ENCODE results near the gene APBB1.
A peak's percentile ranks its signal among the peaks of the same experiment; 100 is the strongest.

Gene APBB1

GRCh38 chr11:6419009-6419631, at the start of gene APBB1:
Gene APBB1 (minus strand): TSS chr11:6419094. CDS start chr11:6411347, 7,747 bp downstream.
- DNase-seq (ENCODE audit: low spot score): peak; percentile 95

- DNase-seq (ENCODE audit: low spot score): no peak
Measured at GRCh38 chr11:6459099-6459450, 40.2 kb upstream of the APBB1 start.

DNA sequence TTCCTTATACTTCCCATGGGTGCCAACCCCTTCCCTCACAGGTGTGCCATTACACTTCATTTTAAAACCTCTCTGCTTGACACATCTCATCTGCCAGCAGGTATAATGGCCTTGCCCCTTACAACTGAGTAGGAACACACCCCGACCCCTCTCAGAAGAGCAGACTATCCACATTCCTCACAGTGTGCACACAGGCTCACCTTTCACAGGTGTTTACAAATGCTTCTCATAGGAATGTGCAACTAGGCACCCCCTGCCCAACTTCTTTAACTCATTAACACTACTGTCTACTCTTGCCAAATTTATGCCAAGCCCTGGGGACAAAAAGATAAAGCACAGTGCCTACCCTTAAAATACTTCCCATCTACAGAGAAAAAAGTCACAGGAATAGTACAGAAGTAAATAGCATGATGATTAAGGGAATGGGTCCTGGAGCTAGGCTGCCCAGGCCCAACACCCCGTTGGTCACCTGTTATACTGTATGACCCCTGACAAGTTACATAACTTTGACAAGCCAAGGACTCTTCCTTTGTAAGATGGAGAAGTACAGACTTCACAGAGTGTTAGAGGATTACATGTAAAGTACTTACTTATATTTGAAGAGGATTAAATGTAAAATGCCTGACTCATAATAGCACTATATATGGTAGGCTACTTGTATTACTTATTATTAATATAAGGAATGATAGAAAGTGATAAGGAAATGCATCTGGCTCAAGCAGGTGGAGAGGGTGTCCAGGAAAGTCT, 39.6 kb upstream of the APBB1 start:
- DNase-seq (ENCODE audit: low spot score): no peak

DNA sequence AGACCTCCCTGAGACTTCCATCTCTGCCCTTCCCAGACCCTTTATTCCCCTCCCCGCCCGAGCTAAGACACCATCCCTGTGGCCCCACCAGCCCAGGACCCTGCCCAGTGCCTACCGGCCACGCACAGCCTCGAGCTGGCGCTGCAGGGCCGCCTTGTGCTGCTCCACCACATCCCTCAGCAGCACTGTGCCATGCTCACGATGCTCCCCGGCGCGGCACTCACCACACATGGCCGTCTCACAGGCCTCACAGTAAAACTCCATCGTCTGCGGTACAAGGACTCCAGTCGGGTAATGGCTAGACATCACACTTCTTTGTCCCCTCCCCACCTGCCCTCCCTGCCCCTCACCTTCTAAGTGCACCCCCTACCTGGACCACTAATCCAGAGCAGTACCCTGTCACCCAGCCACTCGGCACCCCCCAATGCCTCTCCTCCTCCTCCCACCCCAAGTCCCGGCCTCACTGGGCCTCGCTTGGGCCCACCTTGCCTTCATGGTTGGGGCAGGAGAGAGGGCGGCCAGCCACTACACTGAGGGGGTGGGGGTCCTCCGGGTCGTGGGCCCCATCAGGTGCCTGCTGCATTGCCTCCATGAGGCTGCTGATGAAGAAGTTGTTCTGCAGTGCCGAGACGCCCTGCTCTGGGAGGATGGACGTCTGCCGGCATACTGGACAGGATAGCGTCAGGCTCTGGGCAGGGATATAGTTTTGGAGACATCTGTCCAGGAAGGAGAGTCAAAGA, 38.9 kb upstream of the APBB1 start:
- DNase-seq (ENCODE audit: low spot score): no peak

DNA sequence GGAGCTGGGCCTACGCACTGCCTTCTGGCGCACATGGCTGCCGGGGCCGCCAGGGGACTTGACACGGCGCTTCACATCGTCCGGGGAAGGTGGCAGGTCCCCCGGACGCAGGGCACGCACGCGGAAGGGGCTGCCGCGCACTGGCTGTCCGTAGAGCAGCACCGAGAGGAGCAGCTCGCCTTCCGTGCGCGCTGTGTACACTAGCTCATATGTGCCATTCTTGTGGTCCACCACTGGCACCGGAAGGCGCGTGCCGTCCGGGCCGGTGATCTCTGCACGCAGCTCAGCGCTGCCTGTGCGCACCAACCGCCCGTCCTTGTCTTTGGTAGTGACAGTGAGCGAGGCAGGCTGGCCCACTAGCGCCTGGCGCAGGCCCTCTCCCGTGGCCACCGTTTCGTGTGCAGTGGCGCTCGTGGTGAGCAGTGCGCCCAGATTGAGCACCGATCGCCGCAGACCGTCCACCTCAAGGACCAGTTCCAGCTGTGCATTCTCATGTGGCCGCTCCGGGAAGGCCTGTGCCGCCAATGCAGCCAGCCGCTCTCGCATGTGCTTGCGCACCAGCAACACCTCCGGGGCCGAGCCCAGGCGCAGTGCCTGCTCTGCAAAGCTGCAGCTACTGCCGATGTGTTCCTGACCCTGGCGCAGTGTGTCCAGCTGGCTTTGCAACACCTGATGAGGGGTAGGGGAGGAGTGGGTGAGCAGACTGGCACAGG, 37.6 kb upstream of the APBB1 start:
- no peak for DNase-seq (ENCODE audit: low spot score)

DNA sequence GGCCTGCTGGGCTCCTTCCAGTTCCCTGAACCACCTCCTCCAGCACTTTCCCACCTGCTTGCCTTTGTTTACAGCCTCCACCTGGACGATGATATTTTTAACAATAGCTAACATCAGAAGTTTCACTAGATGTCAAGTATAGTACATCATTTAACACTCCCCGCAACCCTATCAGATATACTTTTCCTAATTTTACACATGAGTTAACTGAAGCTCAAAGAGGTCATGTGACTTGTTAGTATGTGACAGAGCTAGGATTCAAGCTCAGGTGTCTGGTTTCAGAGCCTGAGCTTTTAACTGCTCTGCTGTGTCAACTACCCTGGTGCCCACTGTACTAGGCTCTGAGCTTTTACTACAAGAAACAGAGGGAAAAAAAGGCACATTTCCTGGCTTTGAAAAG, 36.2 kb upstream of the APBB1 start:
- DNase-seq (ENCODE audit: low spot score): no peak

- DNase-seq (ENCODE audit: low spot score): no peak
Measured at GRCh38 chr11:6453152-6453551, 34.3 kb upstream of the APBB1 start.

DNA sequence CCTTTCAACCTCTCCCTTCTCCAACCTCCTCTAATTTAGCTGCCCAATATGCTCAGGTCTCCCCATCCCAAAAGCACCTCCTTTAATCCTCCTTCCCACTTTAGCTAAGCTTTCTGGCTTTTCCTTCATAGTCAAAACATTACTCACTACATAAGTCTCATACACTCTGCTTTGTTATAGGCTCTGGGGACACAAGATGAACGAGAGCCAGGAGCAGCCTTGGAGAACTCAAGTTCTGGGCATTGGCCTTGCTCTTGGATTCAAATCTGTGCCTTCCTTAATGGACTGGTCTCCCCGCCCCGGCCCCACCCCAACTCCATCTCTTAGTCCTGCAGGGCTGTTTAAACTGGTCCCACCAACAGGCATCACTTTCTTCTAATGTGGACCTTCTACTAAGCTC, 33.3 kb upstream of the APBB1 start:
- no peak for DNase-seq (ENCODE audit: low spot score)

DNA sequence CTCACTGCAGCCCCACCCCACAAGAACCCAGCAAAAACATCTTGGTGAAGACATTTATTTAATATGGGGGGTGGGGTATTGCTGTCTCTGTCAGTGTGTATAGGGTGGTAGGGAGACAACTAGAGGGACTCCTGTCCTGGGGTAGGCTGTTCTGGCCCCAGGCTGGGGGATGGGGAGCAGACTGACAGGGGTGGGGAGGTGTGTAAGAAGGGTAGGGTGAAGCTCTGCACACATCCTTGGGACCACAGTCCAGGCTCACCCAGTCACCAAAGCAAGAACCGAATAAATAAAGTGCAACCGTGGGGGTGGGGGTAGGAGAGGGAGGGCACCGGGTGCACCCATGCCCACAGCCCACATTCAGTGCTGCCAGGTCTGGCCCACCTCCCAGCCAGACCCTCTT, 29.7 kb upstream of the APBB1 start:
- DNase-seq (ENCODE audit: low spot score): no peak

GRCh38 chr11:6443269-6444003, 24.5 kb upstream of the APBB1 start:
- DNase-seq (ENCODE audit: low spot score): peak; percentile 82

DNA sequence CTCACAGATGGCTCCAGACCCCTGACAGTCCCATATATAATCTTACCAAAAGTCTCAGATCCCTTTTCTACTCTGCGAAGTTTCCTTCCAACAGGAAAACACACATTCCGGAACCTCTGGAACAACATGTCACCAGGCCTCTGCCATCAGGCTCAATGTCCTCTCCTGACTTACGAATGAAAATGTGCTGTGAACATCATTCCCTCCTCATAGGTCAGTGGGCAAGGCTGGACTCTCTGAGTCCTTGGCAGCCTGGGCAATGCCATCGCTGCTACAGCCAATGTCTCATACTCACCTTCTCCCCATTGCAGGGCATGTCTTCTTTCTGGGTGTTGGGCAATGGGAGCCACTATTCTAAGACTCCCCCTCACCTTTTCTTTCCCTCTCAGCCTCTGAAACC, 23.5 kb upstream of the APBB1 start:
- DNase-seq (ENCODE audit: low spot score): no peak

- no peak for DNase-seq (ENCODE audit: low spot score)
Measured at GRCh38 chr11:6440906-6441358, 22.0 kb upstream of the APBB1 start, which contains the start of gene HPX. Gene HPX (minus strand): TSS chr11:6440987. CDS start chr11:6440963, 24 bp downstream.

DNA sequence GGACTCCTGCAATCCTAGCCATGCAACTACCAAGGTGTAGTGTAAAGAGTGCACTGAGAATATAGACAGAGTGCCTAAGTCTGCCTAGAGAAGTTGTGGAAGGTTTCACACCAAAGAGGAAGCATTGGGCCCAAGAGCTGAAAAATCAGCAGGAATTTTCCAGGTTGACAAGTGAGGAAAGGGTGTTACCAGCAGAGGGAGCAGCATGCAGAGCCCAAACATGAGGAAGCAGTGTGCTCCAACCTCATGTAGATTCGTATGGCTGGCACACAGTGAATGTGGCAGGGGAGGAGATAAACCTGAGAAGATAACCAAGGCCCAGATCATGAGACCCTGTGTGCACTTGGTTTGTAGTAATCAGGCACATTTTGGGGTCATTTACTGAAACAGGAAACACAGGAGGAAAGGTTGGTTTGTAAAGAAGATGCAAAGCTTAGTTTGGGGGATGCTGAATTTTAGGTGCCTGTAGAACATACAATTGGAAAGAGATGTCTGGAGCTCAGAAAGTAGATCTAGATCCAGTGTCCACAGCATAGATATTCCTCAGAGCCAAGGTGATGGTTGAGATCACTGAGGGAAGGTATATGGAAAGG, 20.2 kb upstream of the APBB1 start:
- DNase-seq (ENCODE audit: low spot score): peak; percentile 76

DNA sequence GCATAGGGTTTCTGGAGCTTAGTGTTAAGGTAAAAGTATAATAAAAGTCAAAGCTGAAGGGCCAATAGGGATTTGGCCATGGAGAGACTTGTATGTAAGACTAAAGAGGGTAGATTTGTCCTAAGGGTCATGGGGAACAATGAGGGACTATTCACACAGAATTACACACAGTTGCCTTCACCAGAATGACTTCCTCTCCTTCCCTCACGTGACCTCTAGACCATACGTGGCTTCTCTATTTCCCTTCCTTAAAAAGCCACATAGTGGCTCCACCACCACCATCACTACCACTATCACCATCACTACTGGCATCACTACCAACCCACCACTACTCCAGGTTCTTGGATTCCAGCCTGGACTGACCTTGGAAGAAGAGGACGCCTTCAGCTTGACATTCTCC, 19.1 kb upstream of the APBB1 start:
- no peak for DNase-seq (ENCODE audit: low spot score)

- DNase-seq (ENCODE audit: low spot score): no peak
Measured at GRCh38 chr11:6437423-6437822, 18.5 kb upstream of the APBB1 start.

DNA sequence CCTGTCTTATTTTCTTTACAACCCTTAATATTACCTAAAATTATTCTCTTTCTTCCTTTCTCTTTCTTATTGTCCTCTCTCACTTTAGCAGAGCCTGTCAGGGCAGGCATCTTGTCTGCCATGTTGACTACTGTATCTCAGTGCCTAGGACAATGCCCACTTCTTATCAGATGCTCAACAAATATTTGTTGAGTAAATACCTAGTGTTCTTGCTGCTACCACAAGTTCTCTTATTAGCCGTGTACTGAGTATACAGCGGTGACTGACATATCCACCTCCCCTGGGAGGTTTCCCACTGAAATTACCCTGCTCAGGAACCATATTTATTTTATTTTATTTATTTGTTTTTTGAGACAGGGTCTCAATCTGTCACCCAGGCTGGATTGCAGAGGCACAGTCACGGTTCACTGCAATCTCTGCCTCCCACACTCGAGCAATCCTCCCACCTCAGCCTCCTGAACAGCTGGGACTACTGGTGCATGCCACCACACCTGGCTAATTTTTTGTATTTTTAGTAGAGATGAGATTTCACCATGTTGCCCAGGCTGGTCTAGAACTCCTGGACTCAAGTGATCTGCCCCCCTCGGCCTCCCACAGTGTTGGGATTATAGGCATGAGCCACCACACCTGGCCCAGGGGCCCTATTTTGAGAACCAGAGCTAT, 15.2 kb upstream of the APBB1 start:
- no peak for DNase-seq (ENCODE audit: low spot score)

DNA sequence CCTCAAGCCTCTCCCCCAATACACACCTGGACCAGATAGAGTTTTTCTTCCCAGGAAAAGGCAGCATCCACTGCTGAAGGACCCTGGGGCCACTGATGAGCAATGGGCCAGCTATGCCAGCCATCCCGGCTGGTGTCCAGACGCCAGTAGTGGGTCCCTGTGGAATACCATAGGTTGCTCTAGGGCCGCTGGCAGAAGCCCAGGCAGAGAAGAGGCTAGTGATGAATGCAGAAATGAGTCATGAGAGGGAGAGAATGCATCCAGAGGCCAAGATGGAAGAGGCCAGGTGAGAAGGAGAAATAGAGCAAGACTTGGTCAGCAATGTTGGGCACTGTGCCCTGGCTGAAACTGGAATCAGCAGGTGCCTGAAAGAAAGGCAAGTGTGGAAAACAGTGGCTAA, 13.0 kb upstream of the APBB1 start:
- no peak for DNase-seq (ENCODE audit: low spot score)

DNA sequence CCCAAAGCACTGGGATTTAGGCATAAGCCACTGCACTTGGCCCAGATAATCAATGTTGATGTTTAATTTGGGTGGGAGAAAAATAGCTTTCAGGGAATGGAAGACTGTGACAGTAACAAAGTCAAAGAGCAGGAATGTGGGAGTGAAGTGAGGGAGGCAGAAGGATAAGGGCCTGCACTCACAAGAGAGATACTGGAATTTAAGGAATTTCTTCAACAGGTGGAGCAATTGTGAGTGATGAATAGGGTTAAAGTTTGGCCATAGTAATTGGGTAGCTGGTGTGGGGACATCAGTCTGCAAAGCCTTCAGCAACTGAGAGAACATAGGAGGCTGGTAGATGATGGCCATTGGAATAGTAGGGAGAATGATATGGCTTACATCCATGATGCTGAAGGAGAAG, 8.6 kb upstream of the APBB1 start:
- peak; percentile 42 for DNase-seq (ENCODE audit: low spot score)

GRCh38 chr11:6420677-6421076, 1.8 kb upstream of the APBB1 start:
- DNase-seq (ENCODE audit: low spot score): no peak

DNA sequence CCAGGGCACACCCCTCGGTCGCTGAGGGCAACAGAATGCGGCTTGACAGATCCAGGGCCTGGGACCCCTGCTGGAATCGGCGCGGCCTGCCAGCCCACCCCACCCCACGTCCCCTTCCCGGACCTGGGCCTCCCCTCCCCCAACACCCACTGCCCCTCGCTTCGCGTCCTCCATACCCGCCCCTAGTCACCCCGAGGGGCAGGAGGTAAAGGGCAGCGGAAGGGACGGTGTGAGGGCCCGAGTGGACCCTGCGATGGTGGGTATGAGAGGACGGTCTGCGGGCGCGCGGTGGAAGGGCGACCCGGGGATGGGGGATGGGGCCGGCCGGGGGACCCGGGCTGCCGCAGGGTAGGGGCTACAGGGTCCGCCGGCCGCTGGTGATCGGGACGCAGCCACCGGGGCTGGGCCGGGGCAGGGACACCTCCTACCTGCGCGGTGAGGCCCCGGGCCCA, 311 bp downstream of the APBB1 start:
- peak; percentile 72 for DNase-seq (ENCODE audit: low spot score)

All from iPS-NIHi11 (cell line).